Upper lobe of left lung (tissue), 6 donors: Measurements from ENCODE around the gene ISG15. TPM values are rescaled to one million over a fixed set of nuclear protein-coding genes. Genes with fewer than 3 reads are reported as not detected.
A peak's percentile ranks its signal among the peaks of the same experiment; 100 is the strongest.

ENCODE experiments used
- ATAC-seq, 2 donors: fragments of 200-7000 bp; cut with Tn5 transposase; one replicate each; pipeline ENCODE4 v1.9.1; 2022; ENCODE audit warnings: mild to moderate bottlenecking in 2 of 2, moderate library complexity in 2 of 2; ENCODE audit not compliant: low FRiP score in 2 of 2
- DNase-seq, 2 donors: peaks; one replicate each; pipeline ENCODE4 v3.0.0-alpha.2; 2019 to 2020
- H3K27ac ChIP-seq, 4 donors: fragments of 200-600 bp; sonication (generic); one replicate each; pipeline ENCODE4 v1.5.1; 2016 to 2019
- H3K27me3 ChIP-seq, 4 donors: fragments of 200-600 bp; sonication (generic); one replicate each; pipeline ENCODE4 v1.5.1; 2017 to 2019
- H3K36me3 ChIP-seq, 4 donors: fragments of 200-600 bp; sonication (generic); one replicate each; pipeline ENCODE4 v1.5.1; 2016 to 2019
- H3K4me1 ChIP-seq, 4 donors: fragments of 200-600 bp; sonication (generic); one replicate each; pipeline ENCODE4 v1.5.1; 2018 to 2019
- H3K4me3 ChIP-seq, 4 donors: fragments of 200-600 bp; sonication (generic); one replicate each; pipeline ENCODE4 v1.5.1; 2017 to 2019; ENCODE audit warnings: mild to moderate bottlenecking in 2 of 4, moderate library complexity in 1 of 4
- H3K9me3 ChIP-seq, 4 donors: fragments of 200-600 bp; sonication (generic); one replicate each; pipeline ENCODE4 v1.5.1; 2018 to 2019
- EP300 ChIP-seq, 4 donors: sonication (generic); formaldehyde crosslinking; IDR thresholded peaks; one replicate each; pipeline ENCODE4 v1.5.1; 2017; ENCODE audit warnings: antibody characterized with exemption in 4 of 4, control low read depth in 2 of 4
- POLR2A ChIP-seq, 4 donors: fragments of 450-650 bp; IDR thresholded peaks; one replicate each; pipeline ENCODE4 v1.5.1; 2016 to 2017; ENCODE audit warnings: antibody characterized with exemption in 4 of 4, mild to moderate bottlenecking in 2 of 4
- POLR2AphosphoS5 ChIP-seq, 2 donors: sonication (generic); formaldehyde crosslinking; IDR thresholded peaks; one replicate each; pipeline ENCODE4 v1.5.1; 2017; ENCODE audit warnings: antibody characterized with exemption in 2 of 2
- WGBS, 2 donors: methylation state at CpG; one replicate each; pipeline ENCODE4 v1.1.5; 2017 to 2018; 5-methylcytosine and 5-hydroxymethylcytosine counted together
- total RNA-seq, 6 donors: library from RNA; depleted of rRNA in 4 of 6; stranded (reverse); fragments of >200 nt in 4 of 6; gene quantifications; one replicate each; pipeline versions ENCODE4 v1.1.0 to v1.2.1, GENCODE V29; 2016 to 2021
- TF ChIP-seq, protein P1 (sequence below), 6 experiments: fragments of 450-650 bp in 4 of 6; fragments of 200-600 bp in 2 of 6; sonication (generic) in 2 of 6; IDR thresholded peaks; one replicate each; pipeline ENCODE4 v1.5.1; 2016 to 2019; ENCODE audit warnings: antibody characterized with exemption in 6 of 6
- donor health status: DM: no; HTN: no; CAD: no; lungs with moderate emphysema.
- donor health status: DM: no; HTN: yes; CAD: no; lungs with severe emphysema.

ISG15 gene
- total RNA-seq, 6 donors from 2014 or later, result 32.5 to 180 (median 63.8) TPM

DNA sequence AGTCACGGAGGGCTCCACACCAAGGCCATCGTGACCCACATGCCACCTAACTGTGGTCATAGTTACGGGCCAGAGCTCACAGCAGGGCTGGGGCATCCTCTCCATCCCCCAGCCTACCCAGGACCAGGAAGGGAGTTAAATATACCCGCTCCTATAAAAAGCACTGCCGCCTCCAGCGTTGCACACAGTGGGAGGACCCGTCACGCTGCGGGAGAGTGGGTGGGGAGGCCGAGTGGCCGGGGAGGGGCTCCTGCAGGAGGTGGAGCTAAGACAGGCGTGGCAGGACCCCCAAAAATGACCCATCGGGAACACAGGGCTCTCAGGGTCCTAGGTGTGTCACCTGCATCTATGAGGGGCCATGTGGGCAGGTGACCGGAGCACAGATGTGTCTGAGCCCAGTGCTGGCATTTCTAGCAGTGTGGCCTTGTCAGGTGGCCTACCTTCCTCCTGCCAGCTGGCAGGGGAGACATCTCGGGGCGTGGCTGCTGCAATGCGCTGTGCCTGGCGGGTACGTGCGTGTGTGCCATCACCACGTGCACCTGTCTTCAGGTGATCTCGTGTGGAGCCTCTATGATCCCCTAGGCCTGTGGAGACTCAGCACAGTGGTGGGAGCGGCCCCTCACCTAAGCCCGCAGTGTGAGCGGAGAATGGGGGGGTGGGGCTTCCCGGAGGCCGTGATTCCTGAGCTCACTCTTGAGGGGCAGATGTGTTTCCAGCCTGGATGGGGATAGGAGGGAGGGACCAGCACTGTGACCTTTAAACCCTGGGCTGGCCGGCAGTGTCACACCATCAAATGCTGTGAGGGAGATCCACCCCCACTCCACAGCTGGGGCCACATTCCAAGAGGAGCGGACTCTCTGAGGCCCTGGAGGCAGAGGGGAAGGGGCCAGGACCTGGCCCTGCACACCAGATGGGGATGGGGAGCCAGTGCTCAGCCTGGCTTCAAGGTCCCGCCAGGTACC is 24.4 kb downstream of the ISG15 start:
- ATAC-seq, result no peak
- TF ChIP-seq POLR2A (IDR thresholded peaks at IDR 0.05) (no peak), POLR2AphosphoS5 (IDR thresholded peaks at IDR 0.05) (no peak), EP300 (IDR thresholded peaks at IDR 0.05) (no peak)
- TF ChIP-seq, protein P1, sequence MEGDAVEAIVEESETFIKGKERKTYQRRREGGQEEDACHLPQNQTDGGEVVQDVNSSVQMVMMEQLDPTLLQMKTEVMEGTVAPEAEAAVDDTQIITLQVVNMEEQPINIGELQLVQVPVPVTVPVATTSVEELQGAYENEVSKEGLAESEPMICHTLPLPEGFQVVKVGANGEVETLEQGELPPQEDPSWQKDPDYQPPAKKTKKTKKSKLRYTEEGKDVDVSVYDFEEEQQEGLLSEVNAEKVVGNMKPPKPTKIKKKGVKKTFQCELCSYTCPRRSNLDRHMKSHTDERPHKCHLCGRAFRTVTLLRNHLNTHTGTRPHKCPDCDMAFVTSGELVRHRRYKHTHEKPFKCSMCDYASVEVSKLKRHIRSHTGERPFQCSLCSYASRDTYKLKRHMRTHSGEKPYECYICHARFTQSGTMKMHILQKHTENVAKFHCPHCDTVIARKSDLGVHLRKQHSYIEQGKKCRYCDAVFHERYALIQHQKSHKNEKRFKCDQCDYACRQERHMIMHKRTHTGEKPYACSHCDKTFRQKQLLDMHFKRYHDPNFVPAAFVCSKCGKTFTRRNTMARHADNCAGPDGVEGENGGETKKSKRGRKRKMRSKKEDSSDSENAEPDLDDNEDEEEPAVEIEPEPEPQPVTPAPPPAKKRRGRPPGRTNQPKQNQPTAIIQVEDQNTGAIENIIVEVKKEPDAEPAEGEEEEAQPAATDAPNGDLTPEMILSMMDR (IDR thresholded peaks at IDR 0.05), result no peak
- H3K4me3 ChIP-seq, result no peak overlapping the region
- peaks cover 0 to 26% (median 8%) of the 10 kb centered on the region in 4 donors for H3K27me3 ChIP-seq
- no peaks in the 10 kb centered on the region for H3K9me3 ChIP-seq
- 82 to 88% methylated on average over 20 to 22 of the region's 30 CpGs for WGBS, 2 donors
- H3K36me3 ChIP-seq, result peaks cover 0 to 4% (median 2%) of the 10 kb centered on the region in 4 donors
- peak in 1 of 2 donors; percentile 49 for DNase-seq
- H3K4me1 ChIP-seq, result peaks cover 27 to 42% (median 34%) of the 10 kb centered on the region in 4 donors
- H3K27ac ChIP-seq, result no peak overlapping the region

DNA sequence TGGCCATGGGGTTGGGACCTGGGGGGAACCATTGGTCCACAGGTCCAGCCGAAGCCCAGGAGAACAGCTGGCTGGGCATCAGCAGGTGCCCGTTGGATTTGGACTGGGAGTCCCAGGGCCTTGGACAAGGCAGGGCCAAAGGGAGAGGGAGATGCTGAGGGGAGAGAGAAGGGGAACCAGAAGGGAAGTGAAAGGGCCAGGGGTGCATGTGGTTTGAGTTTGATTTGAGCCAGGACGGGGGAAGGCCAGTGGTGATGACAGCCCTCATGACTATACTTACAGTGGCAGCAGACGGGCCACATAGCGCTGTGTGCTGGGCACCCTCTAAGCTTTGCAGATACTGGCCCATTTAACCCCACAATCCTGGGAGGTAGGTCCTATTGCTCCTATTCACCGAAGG is 25.4 kb downstream of the ISG15 start:
- peaks cover 18 to 31% (median 25%) of the 10 kb centered on the region in 4 donors for H3K4me1 ChIP-seq
- H3K36me3 ChIP-seq, result peaks cover 0 to 10% (median 5%) of the 10 kb centered on the region in 4 donors
- H3K27me3 ChIP-seq, result peaks cover 0 to 18% (median 4%) of the 10 kb centered on the region in 4 donors
- H3K9me3 ChIP-seq, result no peaks in the 10 kb centered on the region
- no peak overlapping the region for H3K27ac ChIP-seq
- H3K4me3 ChIP-seq, result no peak overlapping the region
- no peak for ATAC-seq
- 77 to 83% methylated on average over 5 to 6 of the region's 6 CpGs for WGBS, 2 donors
- TF ChIP-seq POLR2AphosphoS5 (IDR thresholded peaks at IDR 0.05) (no peak), EP300 (IDR thresholded peaks at IDR 0.05) (no peak), POLR2A (IDR thresholded peaks at IDR 0.05) (no peak)
- TF ChIP-seq, protein P1 (IDR thresholded peaks at IDR 0.05), result no peak
- DNase-seq, result no peak

DNA sequence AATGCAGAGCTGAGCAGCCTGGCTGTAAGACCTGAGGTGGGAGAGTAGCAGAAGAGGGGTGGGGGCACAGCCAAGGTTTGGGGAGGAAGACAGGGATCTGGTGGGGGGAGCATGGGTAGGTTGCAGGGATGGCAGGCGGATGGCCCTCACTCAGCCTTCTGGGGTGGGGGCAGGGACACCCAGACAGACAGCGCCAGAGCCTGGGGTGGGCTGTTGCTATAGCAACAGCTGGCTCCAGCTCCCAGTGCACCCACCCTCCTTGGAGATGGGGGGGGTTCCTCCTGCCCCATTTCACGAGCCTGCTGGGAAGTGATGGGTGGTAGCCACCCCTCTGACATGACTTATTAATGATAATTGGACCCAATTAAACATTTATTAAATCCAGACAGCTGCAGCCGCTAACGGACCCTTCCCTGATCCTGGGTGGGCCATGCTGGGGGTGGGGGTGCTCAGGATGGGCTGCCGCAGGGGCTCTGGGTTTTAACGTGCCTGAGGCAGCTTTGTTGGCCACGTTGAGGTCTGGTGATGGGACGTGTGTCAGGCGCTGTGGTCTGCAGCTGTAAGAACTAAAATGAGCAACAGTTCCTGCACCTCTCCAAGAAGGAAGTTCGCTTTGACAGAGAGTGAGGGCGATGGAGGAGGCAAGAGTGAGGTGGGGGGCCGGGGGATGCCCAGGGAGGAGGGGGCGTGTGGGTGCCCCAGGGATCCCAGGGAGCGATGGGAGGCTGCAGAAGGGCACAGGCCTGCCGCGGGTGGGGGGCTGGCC is 26.0 kb downstream of the ISG15 start:
- Histone ChIP-seq H3K27me3 (peaks cover 0 to 12% (median under 1%) of the 10 kb centered on the region in 4 donors), H3K27ac (no peak overlapping the region), H3K4me1 (peaks cover 14 to 25% (median 19%) of the 10 kb centered on the region in 4 donors), H3K4me3 (no peak overlapping the region), H3K36me3 (peaks cover 0 to 16% (median 6%) of the 10 kb centered on the region in 4 donors), H3K9me3 (no peaks in the 10 kb centered on the region)
- ATAC-seq, result no peak
- 46 to 61% methylated on average over 17 of the region's 17 CpGs for WGBS, 2 donors
- TF ChIP-seq EP300 (IDR thresholded peaks at IDR 0.05) (no peak), POLR2AphosphoS5 (IDR thresholded peaks at IDR 0.05) (no peak), POLR2A (IDR thresholded peaks at IDR 0.05) (no peak)
- TF ChIP-seq, protein P1 (IDR thresholded peaks at IDR 0.05), result no peak
- no peak for DNase-seq

DNA sequence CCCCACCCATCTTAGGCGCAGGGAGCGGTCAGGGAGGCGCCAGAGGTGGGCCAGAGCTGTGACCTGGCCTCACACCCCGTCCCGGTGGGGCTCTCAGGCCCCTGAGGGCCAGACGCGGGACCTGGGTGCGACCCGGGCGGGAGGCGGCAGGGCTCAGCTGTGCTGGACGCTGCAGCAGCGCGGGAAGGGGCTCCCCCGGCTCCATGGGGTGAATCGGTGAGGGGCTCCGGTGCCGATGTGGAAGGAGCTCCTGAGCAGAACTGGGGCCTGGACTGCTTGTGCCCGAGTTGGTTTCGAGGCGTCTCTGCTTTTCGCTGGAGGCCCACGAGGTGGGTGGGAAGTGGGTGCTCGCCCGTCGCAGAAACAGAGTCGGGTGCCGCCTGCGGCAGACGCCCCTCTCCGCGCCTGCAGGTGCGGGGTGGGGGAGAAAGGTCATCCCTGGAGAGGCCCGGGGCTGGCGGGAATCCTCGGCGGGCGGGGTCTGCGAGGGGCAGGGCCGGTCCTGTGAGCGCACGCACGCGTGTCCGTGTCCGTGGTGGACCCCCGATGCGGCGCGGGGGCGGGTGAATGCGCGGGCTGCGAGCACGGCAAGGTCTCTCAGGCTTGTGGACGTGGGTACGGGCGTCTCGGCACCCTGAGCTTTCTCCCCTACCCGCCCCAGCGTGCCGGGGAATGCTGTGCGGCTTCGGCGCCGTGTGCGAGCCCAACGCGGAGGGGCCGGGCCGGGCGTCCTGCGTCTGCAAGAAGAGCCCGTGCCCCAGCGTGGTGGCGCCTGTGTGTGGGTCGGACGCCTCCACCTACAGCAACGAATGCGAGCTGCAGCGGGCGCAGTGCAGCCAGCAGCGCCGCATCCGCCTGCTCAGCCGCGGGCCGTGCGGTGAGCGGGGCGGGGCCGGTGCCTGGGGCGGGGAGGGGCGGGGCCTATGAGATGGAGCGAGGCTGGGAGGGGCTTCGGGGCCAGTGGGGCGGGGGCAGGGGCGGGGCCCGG is 27.0 kb downstream of the ISG15 start:
- Histone ChIP-seq H3K27me3 (peaks cover 0 to 8% (median 0%) of the 10 kb centered on the region in 4 donors), H3K4me1 (peaks cover 14 to 24% (median 18%) of the 10 kb centered on the region in 4 donors), H3K36me3 (peaks cover 0 to 25% (median 9%) of the 10 kb centered on the region in 4 donors), H3K4me3 (peak overlapping the region; percentile 20 to 56 (median 46)), H3K9me3 (no peaks in the 10 kb centered on the region), H3K27ac (peak overlapping the region in 1 of 4 donors; percentile 36)
- TF ChIP-seq POLR2A (IDR thresholded peaks at IDR 0.05) (no peak), POLR2AphosphoS5 (IDR thresholded peaks at IDR 0.05) (no peak), EP300 (IDR thresholded peaks at IDR 0.05) (no peak)
- TF ChIP-seq, protein P1 (IDR thresholded peaks at IDR 0.05), result peak in 5 of 6 experiments; percentile 14 to 62 (median 44)
- 16% methylated on average over 23 to 47 of the region's 99 CpGs for WGBS, 2 donors
- ATAC-seq (peak; percentile 67 to 80), DNase-seq (peak; percentile 86 to 93)
